Fibroblast of the conjunctiva (primary cell): ENCODE results near the gene HEBP2.
"Not testable (repeated sequence)": the region's sequence is repeated elsewhere in the genome, so short reads cannot be mapped to it uniquely, and the experiment has no call there.

Experiments used
- DNase-seq: peaks from one replicate; pipeline ENCODE4 v3.0.0-alpha.2; 2010; ENCODE audit warnings: low read depth

Gene HEBP2

GRCh38 chr6:138424004-138424904, 20.2 kb downstream of the HEBP2 start:
- no peak for DNase-seq

- DNase-seq = not testable (repeated sequence)
Measured at GRCh38 chr6:138425256-138425655, 21.2 kb downstream of the HEBP2 start.

- no peak for DNase-seq
Measured at GRCh38 chr6:138426500-138427123, 22.6 kb downstream of the HEBP2 start.

- no peak for DNase-seq
Measured at GRCh38 chr6:138427701-138428100, 23.7 kb downstream of the HEBP2 start.

GRCh38 chr6:138428944-138429598, 25.0 kb downstream of the HEBP2 start:
- peak; percentile 58 for DNase-seq

- DNase-seq = no peak
Measured at GRCh38 chr6:138429761-138430160, 25.7 kb downstream of the HEBP2 start.

GRCh38 chr6:138430361-138431145, 26.5 kb downstream of the HEBP2 start:
- DNase-seq = no peak

GRCh38 chr6:138431256-138432062, 27.4 kb downstream of the HEBP2 start:
- no peak for DNase-seq

GRCh38 chr6:138432063-138432356, 28.0 kb downstream of the HEBP2 start:
- DNase-seq = no peak

GRCh38 chr6:138434096-138434495, 30.1 kb downstream of the HEBP2 start:
- no peak for DNase-seq

- DNase-seq = no peak
Measured at GRCh38 chr6:138434925-138435324, 30.9 kb downstream of the HEBP2 start.

- DNase-seq = no peak
Measured at GRCh38 chr6:138439546-138439945, 35.5 kb downstream of the HEBP2 start.

- DNase-seq = no peak
Measured at GRCh38 chr6:138440296-138440695, 36.3 kb downstream of the HEBP2 start.

GRCh38 chr6:138440758-138441357, 36.8 kb downstream of the HEBP2 start:
- no peak for DNase-seq

- DNase-seq = no peak
Measured at GRCh38 chr6:138441965-138442364, 37.9 kb downstream of the HEBP2 start.

GRCh38 chr6:138442663-138443062, 38.6 kb downstream of the HEBP2 start:
- DNase-seq = no peak

- no peak for DNase-seq
Measured at GRCh38 chr6:138443979-138444378, 40.0 kb downstream of the HEBP2 start.

GRCh38 chr6:138446821-138447220, 42.8 kb downstream of the HEBP2 start:
- no peak for DNase-seq

- no peak for DNase-seq
Measured at GRCh38 chr6:138450445-138450844, 46.4 kb downstream of the HEBP2 start.

- DNase-seq = no peak
Measured at GRCh38 chr6:138451043-138451442, 47.0 kb downstream of the HEBP2 start.
